Neural crest cell (in vitro differentiated cells): ENCODE data around the gene BSN. TPM values are rescaled to one million over a fixed set of nuclear protein-coding genes. Genes with fewer than 3 reads are reported as not detected.

Source experiments
- DNase-seq: peaks from one replicate; pipeline ENCODE4 v3.0.0; 2021; ENCODE audit warnings: low read depth, mixed read lengths, low spot score
- H3K27ac Mint-ChIP-seq: one replicate; pipeline ENCODE4 v1.8.0; 2021; ENCODE audit warnings: mild to moderate bottlenecking, mixed read lengths; ENCODE audit not compliant: unreplicated experiment
- H3K27me3 Mint-ChIP-seq: 2 replicates; pipeline ENCODE4 v1.8.0; 2021; ENCODE audit warnings: low read depth, mild to moderate bottlenecking, mixed read lengths
- H3K36me3 Mint-ChIP-seq: 2 replicates; pipeline ENCODE4 v1.8.0; 2021; ENCODE audit warnings: low read depth, mild to moderate bottlenecking, mixed read lengths
- H3K4me1 Mint-ChIP-seq: 2 replicates; pipeline ENCODE4 v1.8.0; 2021; ENCODE audit warnings: mixed read lengths
- H3K4me3 Mint-ChIP-seq: one replicate; pipeline ENCODE4 v1.8.0; 2021; ENCODE audit warnings: mild to moderate bottlenecking, mixed read lengths
- H3K9me3 Mint-ChIP-seq: 2 replicates; pipeline ENCODE4 v1.8.0; 2021; ENCODE audit warnings: mixed read lengths
- CTCF ChIP-seq: fragments of 200-600 bp; sonication (generic); conservative IDR thresholded peaks from 2 replicates; pipeline ENCODE4 v1.5.0; 2021; ENCODE audit warnings: antibody characterized with exemption, mild to moderate bottlenecking
- total RNA-seq: library from RNA; stranded (reverse); gene quantifications from 2 replicates; pipeline ENCODE4 v1.2.1, GENCODE V29; 2021

The BSN gene
- total RNA-seq, 1 donor from 2014 or later: 6.5 TPM

GRCh38 chr3:49625071-49625470, 70.8 kb downstream of the BSN start:
- no peaks in the 10 kb centered on the region for H3K4me1 Mint-ChIP-seq
- no peak for TF ChIP-seq CTCF

GRCh38 chr3:49626101-49626581, 71.9 kb downstream of the BSN start:
- H3K27ac Mint-ChIP-seq: no peak overlapping the region
- no peaks in the 10 kb centered on the region for H3K27me3 Mint-ChIP-seq
- H3K4me1 Mint-ChIP-seq: no peaks in the 10 kb centered on the region
- no peak for TF ChIP-seq CTCF
- no peak for DNase-seq
- H3K4me3 Mint-ChIP-seq: no peak overlapping the region
- peaks cover 7% of the 10 kb centered on the region for H3K36me3 Mint-ChIP-seq
- peaks cover 6% of the 10 kb centered on the region for H3K9me3 Mint-ChIP-seq

More at GRCh38 chr3:49625071-49625470, 70.8 kb downstream of the BSN start:
- Mint-ChIP-seq H3K4me3 (no peak overlapping the region), H3K36me3 (no peaks in the 10 kb centered on the region), H3K9me3 (no peaks in the 10 kb centered on the region), H3K27me3 (no peaks in the 10 kb centered on the region), H3K27ac (peak overlapping the region; percentile 63)
- DNase-seq: no peak

- H3K9me3 Mint-ChIP-seq: peaks cover 9% of the 10 kb centered on the region
- H3K4me3 Mint-ChIP-seq: no peak overlapping the region
- peaks cover 11% of the 10 kb centered on the region for H3K36me3 Mint-ChIP-seq
- no peaks in the 10 kb centered on the region for H3K27me3 Mint-ChIP-seq
- no peak for TF ChIP-seq CTCF
- DNase-seq: no peak
- H3K4me1 Mint-ChIP-seq: no peaks in the 10 kb centered on the region
- no peak overlapping the region for H3K27ac Mint-ChIP-seq
Observed at GRCh38 chr3:49626796-49627195, 72.5 kb downstream of the BSN start.

- Mint-ChIP-seq H3K9me3 (peaks cover 12% of the 10 kb centered on the region), H3K4me3 (no peak overlapping the region), H3K27ac (no peak overlapping the region), H3K36me3 (peaks cover 14% of the 10 kb centered on the region), H3K27me3 (no peaks in the 10 kb centered on the region), H3K4me1 (no peaks in the 10 kb centered on the region)
- no peak for TF ChIP-seq CTCF
- no peak for DNase-seq
Observed at GRCh38 chr3:49627634-49628033, 73.4 kb downstream of the BSN start.

GRCh38 chr3:49628249-49628648, 74.0 kb downstream of the BSN start:
- no peak overlapping the region for H3K4me3 Mint-ChIP-seq

More at GRCh38 chr3:49628249-49628648, 74.0 kb downstream of the BSN start:
- no peak for TF ChIP-seq CTCF
- Mint-ChIP-seq H3K9me3 (peaks cover 12% of the 10 kb centered on the region), H3K36me3 (peaks cover 14% of the 10 kb centered on the region), H3K27me3 (no peaks in the 10 kb centered on the region), H3K27ac (no peak overlapping the region), H3K4me1 (no peaks in the 10 kb centered on the region)
- DNase-seq: no peak
